Sigmoid colon (tissue), 4 donors: ENCODE results near the gene P2RX3.

Experiments
- CTCF ChIP-seq, 4 experiments: fragments of 450-650 bp in 3 of 4; fragments of 200-600 bp in 1 of 4; IDR thresholded peaks; one replicate each; pipeline ENCODE4 v1.5.1; 2016 to 2019; ENCODE audit warnings: antibody characterized with exemption in 4 of 4, mild to moderate bottlenecking in 3 of 4, moderate library complexity in 2 of 4
- EP300 ChIP-seq, 4 donors: sonication (generic); formaldehyde crosslinking; IDR thresholded peaks; one replicate each; pipeline ENCODE4 v1.6.1; 2017; ENCODE audit warnings: antibody characterized with exemption in 4 of 4
- POLR2A ChIP-seq, 2 donors: fragments of 450-650 bp; IDR thresholded peaks; one replicate each; pipeline ENCODE4 v1.6.1; 2016; ENCODE audit warnings: antibody characterized with exemption in 2 of 2, mild to moderate bottlenecking in 2 of 2, moderate library complexity in 2 of 2
- POLR2AphosphoS5 ChIP-seq, 4 donors: sonication (generic); formaldehyde crosslinking; IDR thresholded peaks; one replicate each; pipeline ENCODE4 v1.6.1; 2017; ENCODE audit warnings: antibody characterized with exemption in 4 of 4

GRCh38 chr11:57340039-57340615 is 2.0 kb downstream of the P2RX3 start:
- TF ChIP-seq CTCF (IDR thresholded peaks at IDR 0.05) = no peak
- TF ChIP-seq POLR2AphosphoS5 (IDR thresholded peaks at IDR 0.05) = no peak
- TF ChIP-seq EP300 (IDR thresholded peaks at IDR 0.05) = no peak
- TF ChIP-seq POLR2A (IDR thresholded peaks at IDR 0.05) = no peak
